ENCODE measurements around the gene MEGF11. TPM values are rescaled to one million over a fixed set of nuclear protein-coding genes. Genes with fewer than 3 reads are reported as not detected.

The MEGF11 gene
- total RNA-seq, 1 donor from 2014 or later: 0.06 TPM

DNA sequence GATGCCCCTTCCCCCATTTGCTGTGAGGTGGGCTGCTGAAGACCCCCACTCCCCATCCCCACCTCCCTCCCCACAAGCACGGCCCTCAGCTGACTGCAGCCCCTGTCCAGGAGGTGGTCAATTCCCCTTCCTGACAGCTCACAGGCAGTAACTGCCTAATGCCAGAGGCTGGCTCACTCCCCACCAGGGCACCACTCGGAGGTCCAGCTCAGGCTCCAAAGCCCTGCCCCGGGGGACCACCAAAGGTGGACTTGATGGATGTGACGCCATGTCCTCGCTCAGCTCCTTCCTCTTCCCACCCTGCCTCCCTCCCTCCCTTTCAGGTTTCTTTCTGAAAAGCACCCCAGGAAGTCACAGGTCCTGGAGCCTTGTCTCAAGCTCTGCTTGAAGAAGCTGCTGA, 82.8 kb downstream of the MEGF11 start:
- Histone ChIP-seq H3K9ac (no peak overlapping the region), H3F3A (ENCODE audit: low read depth) (no peaks in the 10 kb centered on the region), H3K4me3 (no peak overlapping the region), H2AFZ (replicated peaks) (no peak overlapping the region), H4K20me1 (ENCODE audit: low read depth) (no peaks in the 10 kb centered on the region), H3K9me3 (ENCODE audit: low read depth) (no peaks in the 10 kb centered on the region), H3K79me2 (ENCODE audit: low read depth) (no peaks in the 10 kb centered on the region), H3K27me3 (no peaks in the 10 kb centered on the region), H3K36me3 (no peaks in the 10 kb centered on the region), H3K4me1 (no peaks in the 10 kb centered on the region), H3K4me2 (no peak overlapping the region), H3K27ac (no peak overlapping the region)
- Mint-ChIP-seq H3K27me3 (ENCODE audit: insufficient read depth, low read depth) (peaks cover 6% of the 10 kb centered on the region), H3K36me3 (no peaks in the 10 kb centered on the region), H3K4me3 (no peak overlapping the region), H3K9me3 (no peaks in the 10 kb centered on the region), H3K27ac (no peak overlapping the region), H3K4me1 (peaks cover 23% of the 10 kb centered on the region)
- DNase-seq (ENCODE audit: low spot score): no peak
- TF ChIP-seq EZH2 (IDR thresholded peaks at IDR 0.05) (no peak), EZH2phosphoT487 (IDR thresholded peaks at IDR 0.05) (no peak), CTCF (IDR thresholded peaks at IDR 0.05) (no peak)

GRCh38 chr15:66170042-66170441, 83.5 kb downstream of the MEGF11 start:
- Histone ChIP-seq H3K27me3 (no peaks in the 10 kb centered on the region), H3K9ac (no peak overlapping the region), H4K20me1 (ENCODE audit: low read depth) (no peaks in the 10 kb centered on the region), H3F3A (ENCODE audit: low read depth) (no peaks in the 10 kb centered on the region), H3K4me3 (no peak overlapping the region), H3K9me3 (ENCODE audit: low read depth) (no peaks in the 10 kb centered on the region), H2AFZ (replicated peaks) (no peak overlapping the region), H3K79me2 (ENCODE audit: low read depth) (no peaks in the 10 kb centered on the region), H3K4me1 (no peaks in the 10 kb centered on the region), H3K27ac (no peak overlapping the region), H3K4me2 (no peak overlapping the region), H3K36me3 (no peaks in the 10 kb centered on the region)
- no peak for TF ChIP-seq EZH2phosphoT487 (IDR thresholded peaks at IDR 0.05)
- no peak for TF ChIP-seq CTCF (IDR thresholded peaks at IDR 0.05)
- no peak for TF ChIP-seq EZH2 (IDR thresholded peaks at IDR 0.05)
- peaks cover 26% of the 10 kb centered on the region for H3K4me1 Mint-ChIP-seq
- no peak overlapping the region for H3K4me3 Mint-ChIP-seq
- peak overlapping the region; percentile 80 for H3K27ac Mint-ChIP-seq
- DNase-seq (ENCODE audit: low spot score): no peak
- H3K27me3 Mint-ChIP-seq (ENCODE audit: insufficient read depth, low read depth): peaks cover 10% of the 10 kb centered on the region
- no peaks in the 10 kb centered on the region for H3K36me3 Mint-ChIP-seq
- H3K9me3 Mint-ChIP-seq: no peaks in the 10 kb centered on the region

- H3K4me1 ChIP-seq: no peaks in the 10 kb centered on the region
Measured at GRCh38 chr15:66169625-66170024, 83.9 kb downstream of the MEGF11 start.

More at GRCh38 chr15:66169625-66170024, 83.9 kb downstream of the MEGF11 start:
- H3K27me3 Mint-ChIP-seq (ENCODE audit: insufficient read depth, low read depth): peaks cover 10% of the 10 kb centered on the region
- H4K20me1 ChIP-seq (ENCODE audit: low read depth): no peaks in the 10 kb centered on the region
- no peaks in the 10 kb centered on the region for H3K36me3 Mint-ChIP-seq
- TF ChIP-seq EZH2 (IDR thresholded peaks at IDR 0.05) (no peak), EZH2phosphoT487 (IDR thresholded peaks at IDR 0.05) (no peak), CTCF (IDR thresholded peaks at IDR 0.05) (no peak)
- H3K27ac ChIP-seq: no peak overlapping the region
- peaks cover 27% of the 10 kb centered on the region for H3K4me1 Mint-ChIP-seq
- H3K79me2 ChIP-seq (ENCODE audit: low read depth): no peaks in the 10 kb centered on the region
- H3K9me3 Mint-ChIP-seq: no peaks in the 10 kb centered on the region
- no peak overlapping the region for H3K4me2 ChIP-seq
- H3K4me3 Mint-ChIP-seq: no peak overlapping the region
- no peaks in the 10 kb centered on the region for H3F3A ChIP-seq (ENCODE audit: low read depth)
- H3K4me3 ChIP-seq: no peak overlapping the region
- no peak for DNase-seq (ENCODE audit: low spot score)
- no peaks in the 10 kb centered on the region for H3K27me3 ChIP-seq
- H3K36me3 ChIP-seq: no peaks in the 10 kb centered on the region
- no peak overlapping the region for H3K9ac ChIP-seq
- H3K9me3 ChIP-seq (ENCODE audit: low read depth): no peaks in the 10 kb centered on the region
- H2AFZ ChIP-seq (replicated peaks): no peak overlapping the region
- peak overlapping the region; percentile 2 for H3K27ac Mint-ChIP-seq

Measured in neural progenitor cell (in vitro differentiated cells).